Measurements from ENCODE around the gene SMIM45.
A peak's percentile ranks its signal among the peaks of the same experiment; 100 is the strongest.

The SMIM45 gene

GRCh38 chr22:41920271-41920976 is 31.5 kb upstream of the SMIM45 start:
- ChIA-PET CTCF (ENCODE audit: partially characterized antibody) (interaction anchor here (1.2 kb wide), 1 partner anchor 20 kb away, joined by 3 read pairs; no protein-coding TSS in a partner anchor), POLR2A (ENCODE audit: partially characterized antibody) (interaction anchor here (1.0 to 3.4 kb wide), 7 partner anchors 9 to 120 kb away, joined by 3 to 19 read pairs (median 10); partner anchors contain the start of genes CCDC134 and CENPM)
- no peak overlapping the region for H2BK120ac ChIP-seq (replicated peaks; ENCODE audit: low read depth, low read length)
- no peak overlapping the region for H4K91ac ChIP-seq (replicated peaks; ENCODE audit: insufficient read length, low read length)
- peak overlapping the region; percentile 69 to 86 for H3K4me2 ChIP-seq (ENCODE audit: insufficient read depth in 1 of 2, low read depth in 2 of 2, low read length in 2 of 2)
- H2BK20ac ChIP-seq (ENCODE audit: low read length), result no peak overlapping the region
- peak overlapping the region; percentile 26 for H4K5ac ChIP-seq (ENCODE audit: insufficient read length, low read depth, low read length)
- no peak overlapping the region for H2BK5ac ChIP-seq (ENCODE audit: low read depth, low read length)
- peak overlapping the region; percentile 71; the same call in 1 of the 2 replicates for H3K18ac ChIP-seq (ENCODE audit: extremely low read depth, low read length)
- no peak overlapping the region for H3K27ac ChIP-seq (ENCODE audit: low read depth, low read length)
- no peak overlapping the region; the same call in 1 of the 2 replicates for H4K8ac ChIP-seq (ENCODE audit: extremely low read depth, insufficient read depth, low read length)
- no peak for DNase-seq (ENCODE audit: low read depth in 1 of 2, low spot score in 2 of 2)
- peaks cover 0 to 12% of the 10 kb centered on the region in 2 experiments for H4K20me1 ChIP-seq (replicated peaks in 1 of 2; ENCODE audit: control insufficient read depth in 1 of 2, insufficient read depth in 2 of 2, low read length in 2 of 2)
- peaks cover 30 to 81% (median 70%) of the 10 kb centered on the region in 4 experiments for H3K27me3 ChIP-seq (replicated peaks in 1 of 4; ENCODE audit: control insufficient read depth in 3 of 4, extremely low read depth in 1 of 4, insufficient read depth in 3 of 4, low read length in 3 of 4)
- peaks cover 0 to 16% (median 10%) of the 10 kb centered on the region in 4 experiments; a peak in 6 of 7 replicates for H3K4me1 ChIP-seq (replicated peaks in 1 of 4; ENCODE audit: control insufficient read depth in 3 of 4, insufficient read depth in 4 of 4, low read length in 3 of 4)
- 47% methylated on average over 17 of the region's 21 CpGs; no CpG with 5 or more reads in 1 of the 2 experiments for WGBS, 2 experiments (ENCODE audit: extremely low coverage in 1 of 2, insufficient coverage in 1 of 2, insufficient read length in 1 of 2, insufficient replicate concordance in 2 of 2, low coverage in 1 of 2, low lambda C conversion rate in 2 of 2, missing lambda C conversion rate in 1 of 2)
- no peak for FAIRE-seq
- H3K23ac ChIP-seq (ENCODE audit: insufficient read length), result no peak overlapping the region
- TF ChIP-seq KDM4A (IDR thresholded peaks at IDR 0.05; ENCODE audit: low read depth, low read length, severe bottlenecking) (peak; percentile 2), ZNF274 (IDR thresholded peaks at IDR 0.05; ENCODE audit: borderline replicate concordance, extremely low read depth, low read length) (no peak)
- H3K14ac ChIP-seq (ENCODE audit: insufficient read length), result no peak overlapping the region
- peaks cover 4% of the 10 kb centered on the region; the same call in 1 of the 2 replicates for H3K23me2 ChIP-seq (ENCODE audit: low read depth, low read length)
- H3K36me3 ChIP-seq (ENCODE audit: control insufficient read depth in 2 of 4, insufficient read depth in 4 of 4, low read length in 3 of 4), result no peaks in the 10 kb centered on the region
- H3K4ac ChIP-seq (replicated peaks; ENCODE audit: insufficient read length, low read depth, low read length), result no peak overlapping the region
- no peak overlapping the region for H3K9ac ChIP-seq (replicated peaks in 1 of 4; ENCODE audit: extremely low read depth in 1 of 4, low read depth in 3 of 4, low read length in 3 of 4)
- no peak overlapping the region for H2BK15ac ChIP-seq (ENCODE audit: low read length)
- H3K9me3 ChIP-seq (ENCODE audit: insufficient read depth in 2 of 2, low read depth in 1 of 2, low read length in 1 of 2), result no peaks in the 10 kb centered on the region
- peak overlapping the region; percentile 22 to 67 (median 34); a peak in 7 of 8 replicates for H3K4me3 ChIP-seq (ENCODE audit: extremely low read depth in 1 of 4, insufficient read depth in 2 of 4, low read depth in 3 of 4, low read length in 4 of 4)
- H2BK12ac ChIP-seq (ENCODE audit: low read depth, low read length), result no peak overlapping the region
- peak overlapping the region; percentile 28; the same call in 1 of the 2 replicates for H2AFZ ChIP-seq (ENCODE audit: low read length)
- no peak overlapping the region for H2AK5ac ChIP-seq (ENCODE audit: low read depth, low read length)
- no peaks in the 10 kb centered on the region for H3K79me1 ChIP-seq (ENCODE audit: low read depth, low read length)
- H3K56ac ChIP-seq (replicated peaks; ENCODE audit: insufficient read length, low read depth, low read length), result no peak overlapping the region
- no peaks in the 10 kb centered on the region for H3K79me2 ChIP-seq (ENCODE audit: control insufficient read depth in 1 of 2, insufficient read depth in 2 of 2, low read length in 2 of 2)

Data from H1 (cell line).